Upper lobe of left lung (tissue), 6 donors: ENCODE measurements around the gene CCDC7. TPM values are rescaled to one million over a fixed set of nuclear protein-coding genes. Genes with fewer than 3 reads are reported as not detected.
"Not testable (repeated sequence)": the region's sequence is repeated elsewhere in the genome, so short reads cannot be mapped to it uniquely, and the experiment has no call there.

ENCODE experiments used
- ATAC-seq, 2 donors: fragments of 200-7000 bp; cut with Tn5 transposase; one replicate each; pipeline ENCODE4 v1.9.1; 2022; ENCODE audit warnings: mild to moderate bottlenecking in 2 of 2, moderate library complexity in 2 of 2; ENCODE audit not compliant: low FRiP score in 2 of 2
- DNase-seq, 2 donors: peaks; one replicate each; pipeline ENCODE4 v3.0.0-alpha.2; 2019 to 2020
- H3K27ac ChIP-seq, 4 donors: fragments of 200-600 bp; sonication (generic); one replicate each; pipeline ENCODE4 v1.5.1; 2016 to 2019
- H3K27me3 ChIP-seq, 4 donors: fragments of 200-600 bp; sonication (generic); one replicate each; pipeline ENCODE4 v1.5.1; 2017 to 2019
- H3K36me3 ChIP-seq, 4 donors: fragments of 200-600 bp; sonication (generic); one replicate each; pipeline ENCODE4 v1.5.1; 2016 to 2019
- H3K4me1 ChIP-seq, 4 donors: fragments of 200-600 bp; sonication (generic); one replicate each; pipeline ENCODE4 v1.5.1; 2018 to 2019
- H3K4me3 ChIP-seq, 4 donors: fragments of 200-600 bp; sonication (generic); one replicate each; pipeline ENCODE4 v1.5.1; 2017 to 2019; ENCODE audit warnings: mild to moderate bottlenecking in 2 of 4, moderate library complexity in 1 of 4
- H3K9me3 ChIP-seq, 4 donors: fragments of 200-600 bp; sonication (generic); one replicate each; pipeline ENCODE4 v1.5.1; 2018 to 2019
- EP300 ChIP-seq, 4 donors: sonication (generic); formaldehyde crosslinking; IDR thresholded peaks; one replicate each; pipeline ENCODE4 v1.5.1; 2017; ENCODE audit warnings: antibody characterized with exemption in 4 of 4, control low read depth in 2 of 4
- POLR2A ChIP-seq, 4 donors: fragments of 450-650 bp; IDR thresholded peaks; one replicate each; pipeline ENCODE4 v1.5.1; 2016 to 2017; ENCODE audit warnings: antibody characterized with exemption in 4 of 4, mild to moderate bottlenecking in 2 of 4
- POLR2AphosphoS5 ChIP-seq, 2 donors: sonication (generic); formaldehyde crosslinking; IDR thresholded peaks; one replicate each; pipeline ENCODE4 v1.5.1; 2017; ENCODE audit warnings: antibody characterized with exemption in 2 of 2
- WGBS, 2 donors: methylation state at CpG; one replicate each; pipeline ENCODE4 v1.1.5; 2017 to 2018; 5-methylcytosine and 5-hydroxymethylcytosine counted together
- total RNA-seq, 6 donors: library from RNA; depleted of rRNA in 4 of 6; stranded (reverse); fragments of >200 nt in 4 of 6; gene quantifications; one replicate each; pipeline versions ENCODE4 v1.1.0 to v1.2.1, GENCODE V29; 2016 to 2021
- TF ChIP-seq, protein P1 (sequence below), 6 experiments: fragments of 450-650 bp in 4 of 6; fragments of 200-600 bp in 2 of 6; sonication (generic) in 2 of 6; IDR thresholded peaks; one replicate each; pipeline ENCODE4 v1.5.1; 2016 to 2019; ENCODE audit warnings: antibody characterized with exemption in 6 of 6
- donor health status: DM: no; HTN: no; CAD: no; lungs with moderate emphysema.
- donor health status: DM: no; HTN: yes; CAD: no; lungs with severe emphysema.

The CCDC7 gene
- total RNA-seq, 6 donors from 2014 or later: 6.4 to 39.8 (median 18.0) TPM

DNA sequence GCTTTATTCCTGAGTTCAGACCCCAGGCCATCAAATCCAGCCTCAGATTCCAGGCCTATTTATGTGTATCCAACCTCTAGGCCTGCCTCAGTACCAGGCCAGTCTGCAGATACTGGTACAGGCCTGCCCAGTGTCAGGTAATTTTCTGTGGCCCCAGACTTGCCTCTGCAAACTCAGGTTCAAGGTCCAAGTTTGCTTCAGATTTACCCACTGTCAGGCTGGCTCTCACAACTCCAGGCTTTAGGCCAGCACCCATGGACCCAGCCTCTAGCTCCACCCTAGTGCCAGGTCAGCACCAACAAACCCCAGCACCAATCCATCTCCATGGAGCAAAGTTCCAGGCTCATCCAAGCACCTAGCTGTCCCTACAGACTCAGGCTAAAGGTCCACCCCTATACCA is 342.4 kb downstream of the CCDC7 start:
- ATAC-seq: peak in 1 of 2 donors; percentile 23
- TF ChIP-seq EP300 (IDR thresholded peaks at IDR 0.05) (no peak), POLR2AphosphoS5 (IDR thresholded peaks at IDR 0.05) (no peak), POLR2A (IDR thresholded peaks at IDR 0.05) (no peak)
- TF ChIP-seq, protein P1, sequence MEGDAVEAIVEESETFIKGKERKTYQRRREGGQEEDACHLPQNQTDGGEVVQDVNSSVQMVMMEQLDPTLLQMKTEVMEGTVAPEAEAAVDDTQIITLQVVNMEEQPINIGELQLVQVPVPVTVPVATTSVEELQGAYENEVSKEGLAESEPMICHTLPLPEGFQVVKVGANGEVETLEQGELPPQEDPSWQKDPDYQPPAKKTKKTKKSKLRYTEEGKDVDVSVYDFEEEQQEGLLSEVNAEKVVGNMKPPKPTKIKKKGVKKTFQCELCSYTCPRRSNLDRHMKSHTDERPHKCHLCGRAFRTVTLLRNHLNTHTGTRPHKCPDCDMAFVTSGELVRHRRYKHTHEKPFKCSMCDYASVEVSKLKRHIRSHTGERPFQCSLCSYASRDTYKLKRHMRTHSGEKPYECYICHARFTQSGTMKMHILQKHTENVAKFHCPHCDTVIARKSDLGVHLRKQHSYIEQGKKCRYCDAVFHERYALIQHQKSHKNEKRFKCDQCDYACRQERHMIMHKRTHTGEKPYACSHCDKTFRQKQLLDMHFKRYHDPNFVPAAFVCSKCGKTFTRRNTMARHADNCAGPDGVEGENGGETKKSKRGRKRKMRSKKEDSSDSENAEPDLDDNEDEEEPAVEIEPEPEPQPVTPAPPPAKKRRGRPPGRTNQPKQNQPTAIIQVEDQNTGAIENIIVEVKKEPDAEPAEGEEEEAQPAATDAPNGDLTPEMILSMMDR (IDR thresholded peaks at IDR 0.05): no peak

DNA sequence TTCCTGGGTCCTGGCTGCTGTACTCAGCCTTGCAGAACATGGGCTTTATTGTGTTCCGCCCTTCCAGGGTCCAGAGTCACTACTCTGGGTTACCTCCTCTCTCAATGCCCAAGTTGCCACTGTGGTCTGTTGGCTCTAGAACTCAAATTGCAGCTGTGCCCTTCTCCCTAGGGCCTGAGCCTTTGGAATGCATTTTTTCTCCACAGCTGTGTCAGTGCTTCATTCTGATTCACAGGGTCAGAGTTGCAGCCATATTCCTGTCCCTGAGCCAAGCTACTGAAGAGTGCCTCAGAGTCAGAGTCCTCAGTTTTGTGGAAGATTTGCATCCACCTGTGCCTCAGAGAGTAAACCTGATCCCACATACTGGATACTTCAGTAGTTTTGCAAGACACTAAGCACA is 344.5 kb downstream of the CCDC7 start:
- Histone ChIP-seq H3K27me3 (no peaks in the 10 kb centered on the region), H3K9me3 (no peaks in the 10 kb centered on the region), H3K36me3 (no peaks in the 10 kb centered on the region), H3K27ac (no peak overlapping the region), H3K4me3 (no peak overlapping the region), H3K4me1 (no peaks in the 10 kb centered on the region)
- TF ChIP-seq POLR2AphosphoS5 (IDR thresholded peaks at IDR 0.05) (no peak), POLR2A (IDR thresholded peaks at IDR 0.05) (no peak), EP300 (IDR thresholded peaks at IDR 0.05) (no peak)
- TF ChIP-seq, protein P1 (IDR thresholded peaks at IDR 0.05): no peak
- whole genome bisulfite sequencing, 2 donors: 92 to 100% methylated on average over 1 of the region's 1 CpG
- ATAC-seq (no peak), DNase-seq (no peak)

More for the DNA sequence above, 342.4 kb downstream of the CCDC7 start:
- H3K36me3 ChIP-seq: no peaks in the 10 kb centered on the region
- no peak overlapping the region for H3K4me3 ChIP-seq
- no peak overlapping the region for H3K27ac ChIP-seq
- no peaks in the 10 kb centered on the region for H3K9me3 ChIP-seq
- H3K4me1 ChIP-seq: no peaks in the 10 kb centered on the region
- DNase-seq: no peak
- no peaks in the 10 kb centered on the region for H3K27me3 ChIP-seq

- H3K4me3 ChIP-seq: no peak overlapping the region
- H3K27me3 ChIP-seq: no peaks in the 10 kb centered on the region
- H3K4me1 ChIP-seq: no peaks in the 10 kb centered on the region
- no peaks in the 10 kb centered on the region for H3K9me3 ChIP-seq
- no peak for DNase-seq
- no peak for ATAC-seq
- H3K36me3 ChIP-seq: no peaks in the 10 kb centered on the region
- TF ChIP-seq POLR2AphosphoS5 (IDR thresholded peaks at IDR 0.05): no peak
- no peak for TF ChIP-seq EP300 (IDR thresholded peaks at IDR 0.05)
- TF ChIP-seq, protein P1 (IDR thresholded peaks at IDR 0.05): no peak
- TF ChIP-seq POLR2A (IDR thresholded peaks at IDR 0.05): no peak
- no peak overlapping the region for H3K27ac ChIP-seq
Observed at GRCh38 chr10:32793033-32793432, 347.1 kb downstream of the CCDC7 start.

- no peak for DNase-seq
- WGBS, 2 donors: 66 to 68% methylated on average over 2 of the region's 2 CpGs
- H3K9me3 ChIP-seq: no peaks in the 10 kb centered on the region
- ATAC-seq: peak in 1 of 2 donors; percentile 45
- no peak overlapping the region for H3K4me3 ChIP-seq
- no peaks in the 10 kb centered on the region for H3K4me1 ChIP-seq
- H3K27ac ChIP-seq: no peak overlapping the region
- no peaks in the 10 kb centered on the region for H3K27me3 ChIP-seq
- H3K36me3 ChIP-seq: no peaks in the 10 kb centered on the region
- TF ChIP-seq POLR2A (IDR thresholded peaks at IDR 0.05): no peak
- TF ChIP-seq, protein P1 (IDR thresholded peaks at IDR 0.05): peak; percentile 50 to 76 (median 62)
- TF ChIP-seq POLR2AphosphoS5 (IDR thresholded peaks at IDR 0.05): no peak
- TF ChIP-seq EP300 (IDR thresholded peaks at IDR 0.05): no peak
Observed at GRCh38 chr10:32795598-32796183, 349.8 kb downstream of the CCDC7 start.

- ATAC-seq, H3K36me3 ChIP-seq, DNase-seq, H3K9me3 ChIP-seq, H3K27me3 ChIP-seq, H3K4me3 ChIP-seq, H3K27ac ChIP-seq, H3K4me1 ChIP-seq: not testable (repeated sequence)
- 87 to 94% methylated on average over 3 of the region's 3 CpGs for WGBS, 2 donors
Observed at GRCh38 chr10:32797393-32797792, 351.5 kb downstream of the CCDC7 start.
